Choroid plexus epithelial cell (primary cell): ENCODE data around the gene IGSF3.

Source experiments
- DNase-seq: peaks from one replicate; pipeline ENCODE4 v3.0.0-alpha.2; 2010; ENCODE audit warnings: low read depth
- H3K4me3 ChIP-seq: 2 replicates; pipeline ENCODE4 v1.5.1; 2011; ENCODE audit warnings: low read depth, mild to moderate bottlenecking, control low read depth, low read length, moderate library complexity
- CTCF ChIP-seq: conservative IDR thresholded peaks from 2 replicates; pipeline ENCODE4 v1.5.1; 2011; ENCODE audit warnings: low read depth, mild to moderate bottlenecking, control low read depth, inconsistent platforms, low read length, moderate library complexity

The IGSF3 gene

GRCh38 chr1:116587501-116588227, 79.9 kb downstream of the IGSF3 start:
- TF ChIP-seq CTCF: no peak
- H3K4me3 ChIP-seq: no peak overlapping the region
- DNase-seq: no peak

- no peak for DNase-seq
- H3K4me3 ChIP-seq: no peak overlapping the region
- TF ChIP-seq CTCF: no peak
Measured at GRCh38 chr1:116586741-116587143, 80.8 kb downstream of the IGSF3 start.

GRCh38 chr1:116585886-116586285, 81.6 kb downstream of the IGSF3 start:
- no peak for DNase-seq
- H3K4me3 ChIP-seq: no peak overlapping the region
- no peak for TF ChIP-seq CTCF

- TF ChIP-seq CTCF: no peak
- H3K4me3 ChIP-seq: no peak overlapping the region
- DNase-seq: no peak
Measured at GRCh38 chr1:116581323-116581885, 86.1 kb downstream of the IGSF3 start.

GRCh38 chr1:116580446-116581322, 86.8 kb downstream of the IGSF3 start:
- no peak for TF ChIP-seq CTCF
- DNase-seq: no peak
- H3K4me3 ChIP-seq: no peak overlapping the region

GRCh38 chr1:116579259-116579875, 88.2 kb downstream of the IGSF3 start:
- no peak for DNase-seq
- no peak for TF ChIP-seq CTCF
- H3K4me3 ChIP-seq: no peak overlapping the region
